Parathyroid adenoma (tissue), 2 donors: ENCODE results near the gene IKZF2.
A peak's percentile ranks its signal among the peaks of the same experiment; 100 is the strongest.

Experiments
- H2AFZ ChIP-seq: fragments of 300-600 bp; sonication (generic); one replicate; pipeline ENCODE4 v1.7.0; 2017; ENCODE audit warnings: antibody characterized with exemption, mild to moderate bottlenecking
- H3K27ac ChIP-seq: fragments of 300-600 bp; sonication (generic); one replicate; pipeline ENCODE4 v1.7.0; 2017
- H3K27me3 ChIP-seq: fragments of 300-600 bp; sonication (generic); one replicate; pipeline ENCODE4 v1.7.0; 2017; ENCODE audit warnings: low read length; ENCODE audit not compliant: control insufficient read depth, insufficient read depth
- H3K36me3 ChIP-seq: fragments of 300-600 bp; sonication (generic); one replicate; pipeline ENCODE4 v1.7.0; 2017; ENCODE audit warnings: low read length; ENCODE audit not compliant: control insufficient read depth, insufficient read depth
- H3K4me1 ChIP-seq: fragments of 300-600 bp; sonication (generic); one replicate; pipeline ENCODE4 v1.7.0; 2017; ENCODE audit warnings: control low read depth
- H3K4me2 ChIP-seq: fragments of 300-600 bp; sonication (generic); one replicate; pipeline ENCODE4 v1.7.0; 2017; ENCODE audit warnings: low read length
- H3K4me3 ChIP-seq: fragments of 300-600 bp; sonication (generic); one replicate; pipeline ENCODE4 v1.7.0; 2017; ENCODE audit warnings: low read depth, low read length
- H3K79me2 ChIP-seq: fragments of 300-600 bp; sonication (generic); one replicate; pipeline ENCODE4 v1.7.0; 2017; ENCODE audit warnings: control low read depth
- H3K9ac ChIP-seq: fragments of 300-600 bp; sonication (generic); one replicate; pipeline ENCODE4 v1.7.0; 2017; ENCODE audit warnings: mild to moderate bottlenecking
- H3K9me3 ChIP-seq: fragments of 300-600 bp; sonication (generic); one replicate; pipeline ENCODE4 v1.7.0; 2017; ENCODE audit warnings: low read length; ENCODE audit not compliant: control insufficient read depth
- CTCF ChIP-seq: fragments of 300-600 bp; sonication (generic); IDR thresholded peaks from one replicate; pipeline ENCODE4 v1.7.0; 2017; ENCODE audit warnings: antibody characterized with exemption, mild to moderate bottlenecking
- donor health status: primary hyperparathyroidism.

Gene IKZF2

GRCh38 chr2:213101109-213101508 lies 50.3 kb downstream of the IKZF2 start:
- Histone ChIP-seq H2AFZ (no peak overlapping the region), H3K4me3 (no peak overlapping the region), H3K4me2 (no peak overlapping the region), H3K27ac (no peak overlapping the region), H3K4me1 (peaks cover 14% of the 10 kb centered on the region), H3K9ac (no peak overlapping the region), H3K79me2 (no peaks in the 10 kb centered on the region), H3K9me3 (no peaks in the 10 kb centered on the region), H3K27me3 (no peaks in the 10 kb centered on the region), H3K36me3 (no peaks in the 10 kb centered on the region)
- TF ChIP-seq CTCF = no peak

- H3K27ac ChIP-seq = no peak overlapping the region
- H3K79me2 ChIP-seq = peaks cover 3% of the 10 kb centered on the region
- no peak overlapping the region for H3K4me3 ChIP-seq
- H3K4me1 ChIP-seq = peaks cover 8% of the 10 kb centered on the region
- no peak overlapping the region for H3K4me2 ChIP-seq
- no peaks in the 10 kb centered on the region for H3K27me3 ChIP-seq
- TF ChIP-seq CTCF = no peak
- peak overlapping the region; percentile 25 for H2AFZ ChIP-seq
- H3K36me3 ChIP-seq = no peaks in the 10 kb centered on the region
- H3K9ac ChIP-seq = no peak overlapping the region
- H3K9me3 ChIP-seq = no peaks in the 10 kb centered on the region
Measured at GRCh38 chr2:213098612-213099011, 52.8 kb downstream of the IKZF2 start.

- no peaks in the 10 kb centered on the region for H3K27me3 ChIP-seq
- no peak overlapping the region for H3K9ac ChIP-seq
- H3K36me3 ChIP-seq = no peaks in the 10 kb centered on the region
- no peak overlapping the region for H2AFZ ChIP-seq
- no peak overlapping the region for H3K4me2 ChIP-seq
- TF ChIP-seq CTCF = no peak
- H3K79me2 ChIP-seq = peaks cover 3% of the 10 kb centered on the region
- H3K4me3 ChIP-seq = no peak overlapping the region
- H3K9me3 ChIP-seq = no peaks in the 10 kb centered on the region
- peaks cover 2% of the 10 kb centered on the region for H3K4me1 ChIP-seq
- H3K27ac ChIP-seq = no peak overlapping the region
Measured at GRCh38 chr2:213091765-213092164, 59.6 kb downstream of the IKZF2 start.

- no peaks in the 10 kb centered on the region for H3K36me3 ChIP-seq
- no peak overlapping the region for H3K4me2 ChIP-seq
- H3K79me2 ChIP-seq = peaks cover 3% of the 10 kb centered on the region
- H3K27me3 ChIP-seq = no peaks in the 10 kb centered on the region
- H3K9me3 ChIP-seq = no peaks in the 10 kb centered on the region
- H3K27ac ChIP-seq = no peak overlapping the region
- no peak for TF ChIP-seq CTCF
- H2AFZ ChIP-seq = no peak overlapping the region
- H3K4me1 ChIP-seq = peaks cover 2% of the 10 kb centered on the region
- H3K9ac ChIP-seq = no peak overlapping the region
- H3K4me3 ChIP-seq = no peak overlapping the region
Measured at GRCh38 chr2:213090772-213091171, 60.6 kb downstream of the IKZF2 start.

GRCh38 chr2:213089438-213089837 lies 62.0 kb downstream of the IKZF2 start:
- H3K4me3 ChIP-seq = no peak overlapping the region

More at GRCh38 chr2:213089438-213089837, 62.0 kb downstream of the IKZF2 start:
- H3K9ac ChIP-seq = no peak overlapping the region
- no peaks in the 10 kb centered on the region for H3K27me3 ChIP-seq
- no peak overlapping the region for H3K4me2 ChIP-seq
- no peak for TF ChIP-seq CTCF
- peaks cover 1% of the 10 kb centered on the region for H3K79me2 ChIP-seq
- no peaks in the 10 kb centered on the region for H3K9me3 ChIP-seq
- no peak overlapping the region for H3K27ac ChIP-seq
- peaks cover 2% of the 10 kb centered on the region for H3K4me1 ChIP-seq
- H3K36me3 ChIP-seq = no peaks in the 10 kb centered on the region
- H2AFZ ChIP-seq = no peak overlapping the region
